Heart right ventricle (tissue), 16 donors: ENCODE measurements around the gene DPF3. TPM values are rescaled to one million over a fixed set of nuclear protein-coding genes. Genes with fewer than 3 reads are reported as not detected.

Source experiments
- ATAC-seq, 8 donors: fragments of 200-7000 bp; cut with Tn5 transposase; one replicate each; pipeline ENCODE4 v1.9.1; 2020; ENCODE audit warnings: mild to moderate bottlenecking in 8 of 8, moderate library complexity in 8 of 8, moderate number of reproducible peaks in 1 of 8
- DNase-seq, 2 donors: peaks; one replicate each; pipeline ENCODE4 v3.0.0-alpha.2; 2020
- H3K27ac ChIP-seq, 10 donors: fragments of 200-600 bp; sonication (generic) in 2 of 10; one replicate each; pipeline versions ENCODE4 v1.5.0 to v1.8.0; 2020 to 2022; ENCODE audit warnings: mild to moderate bottlenecking in 3 of 10
- H3K27me3 ChIP-seq, 7 donors: fragments of 200-600 bp; one replicate each; pipeline ENCODE4 v1.8.0; 2021 to 2022; ENCODE audit warnings: mild to moderate bottlenecking in 2 of 7
- H3K36me3 ChIP-seq, 9 donors: fragments of 200-600 bp; sonication (generic) in 1 of 9; one replicate each; pipeline versions ENCODE4 v1.5.0 to v1.8.0; 2020 to 2022; ENCODE audit warnings: mild to moderate bottlenecking in 2 of 9
- H3K4me1 ChIP-seq, 9 donors: fragments of 200-600 bp; sonication (generic) in 1 of 9; one replicate each; pipeline versions ENCODE4 v1.5.0 to v1.8.0; 2020 to 2022; ENCODE audit warnings: mild to moderate bottlenecking in 4 of 9
- H3K4me3 ChIP-seq, 10 donors: fragments of 200-600 bp; sonication (generic) in 2 of 10; one replicate each; pipeline versions ENCODE4 v1.5.0 to v1.8.0; 2020 to 2022; ENCODE audit warnings: mild to moderate bottlenecking in 7 of 10, moderate library complexity in 2 of 10
- H3K9me3 ChIP-seq, 11 donors: fragments of 200-600 bp in 10 of 11; sonication (generic) in 2 of 11; one replicate each; pipeline versions ENCODE4 v1.5.0 to v1.8.0; 2013 to 2022; ENCODE audit warnings: mild to moderate bottlenecking in 2 of 11, control low read depth in 1 of 11, moderate library complexity in 1 of 11
- WGBS, 2 donors: extraction: QIAGEN DNeasy Blood & Tissue Kit; methylation state at CpG; one replicate each; pipeline ENCODE4 v1.1.7; 2013; ENCODE audit warnings: inconsistent platforms in 1 of 2; 5-methylcytosine and 5-hydroxymethylcytosine counted together
- intact Hi-C, 10 donors: fragments of 100-400 bp; cut with DNase I; formaldehyde crosslinking; loops; one replicate each; pipeline versions ENCODE4 v1.11.1 to v1.14.2; 2022
- polyA plus RNA-seq, 2 donors: library from polyadenylated mRNA; stranded (reverse); fragments of 200-250 nt; gene quantifications; one replicate each; pipeline ENCODE4 v1.2.3, GENCODE V29; 2013
- total RNA-seq, 10 donors: library from RNA; stranded (reverse); fragmentation: NEBNext Ultra II Directional in 3 of 10; extraction: Animal tissue kit (Norgen Biotek cat#: 25700) in 3 of 10; gene quantifications; one replicate each; pipeline versions ENCODE4 v1.2.1 to v1.2.4, GENCODE V29; 2021 to 2023
- TF ChIP-seq, protein P1 (sequence below), 9 donors: fragments of 200-600 bp; sonication (generic) in 2 of 9; IDR thresholded peaks; one replicate each; pipeline versions ENCODE4 v1.5.0 to v1.8.0; 2021 to 2022; ENCODE audit warnings: antibody characterized with exemption in 9 of 9, mild to moderate bottlenecking in 5 of 9, moderate library complexity in 1 of 9
- donor health status: Arrhythmogenic right ventricular cardiomyopathy.
- donor health status: ischemic (EF 13 %, LVEDD 7.1; RV severe dilation, severe dysfunction).
- donor health status: healthy with polysubstance abuse.
- donor health status: DM: no; HTN: yes; CAD: no.
- donor health status: DM: no; HTN: no; CAD: no.
- donor health status: ischemic (EF 25% LVEDD 6.9; RV normal size, moderate dysfunction).
- donor health status: ischemic (EF 25% LVEDD 5.7; RV mildly dilated, moderate dysfunction).
- donor health status: healthy.
- donor health status: DM: yes; HTN: yes; CAD: no.
- donor health status: Ischemic cardiomyopathy.
- donor health status: ischemic (EF 35%, LVEDD 5.7; RV mildly dilated, moderate dysfunction).
- donor health status: nonischemic (EF 11% LVEDD 7.7; RV severe dilation, severe dysfunction).
- donor health status: DM: yes; HTN: yes; CAD: no.
- donor health status: PGD.
- donor health status: ischemic (EF 29% LVEDD 5.4; RV normal size, mild dysfunction).
- donor health status: nonischemic (EF 23%, LVEDD 6.1; RV moderate dilation, normal function).

Gene DPF3
- total and polyA plus RNA-seq, 12 donors, result 3.8 to 52.3 (median 35.6) TPM

DNA sequence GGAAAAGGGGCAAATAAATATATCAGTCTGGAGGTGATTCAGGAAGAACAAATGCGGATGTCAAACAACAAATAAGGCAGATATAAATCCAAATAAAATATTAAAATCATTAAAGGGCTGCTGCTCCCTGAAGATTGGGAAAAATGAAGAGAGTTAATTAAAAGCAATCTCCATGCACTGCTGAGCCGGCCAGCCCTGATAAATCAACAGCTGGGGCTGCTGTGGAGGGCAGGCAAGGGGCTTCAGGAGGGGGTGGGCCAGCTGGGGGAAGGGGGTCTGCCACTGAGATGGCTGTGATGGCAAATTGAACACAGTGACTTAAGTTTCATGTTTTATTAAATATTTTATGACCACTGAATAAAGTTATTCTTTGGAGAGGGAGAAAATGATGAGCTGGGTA lies 12.4 kb downstream of the DPF3 start:
- intact Hi-C loops, result no loop called here
- TF ChIP-seq, protein P1, sequence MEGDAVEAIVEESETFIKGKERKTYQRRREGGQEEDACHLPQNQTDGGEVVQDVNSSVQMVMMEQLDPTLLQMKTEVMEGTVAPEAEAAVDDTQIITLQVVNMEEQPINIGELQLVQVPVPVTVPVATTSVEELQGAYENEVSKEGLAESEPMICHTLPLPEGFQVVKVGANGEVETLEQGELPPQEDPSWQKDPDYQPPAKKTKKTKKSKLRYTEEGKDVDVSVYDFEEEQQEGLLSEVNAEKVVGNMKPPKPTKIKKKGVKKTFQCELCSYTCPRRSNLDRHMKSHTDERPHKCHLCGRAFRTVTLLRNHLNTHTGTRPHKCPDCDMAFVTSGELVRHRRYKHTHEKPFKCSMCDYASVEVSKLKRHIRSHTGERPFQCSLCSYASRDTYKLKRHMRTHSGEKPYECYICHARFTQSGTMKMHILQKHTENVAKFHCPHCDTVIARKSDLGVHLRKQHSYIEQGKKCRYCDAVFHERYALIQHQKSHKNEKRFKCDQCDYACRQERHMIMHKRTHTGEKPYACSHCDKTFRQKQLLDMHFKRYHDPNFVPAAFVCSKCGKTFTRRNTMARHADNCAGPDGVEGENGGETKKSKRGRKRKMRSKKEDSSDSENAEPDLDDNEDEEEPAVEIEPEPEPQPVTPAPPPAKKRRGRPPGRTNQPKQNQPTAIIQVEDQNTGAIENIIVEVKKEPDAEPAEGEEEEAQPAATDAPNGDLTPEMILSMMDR (IDR thresholded peaks at IDR 0.05), result no peak
- Histone ChIP-seq H3K9me3 (peaks cover 0 to 3% (median 0%) of the 10 kb centered on the region in 11 donors), H3K27me3 (no peaks in the 10 kb centered on the region), H3K36me3 (peaks cover 0 to 5% (median 0%) of the 10 kb centered on the region in 9 donors), H3K27ac (no peak overlapping the region), H3K4me1 (peaks cover 0 to 57% (median 19%) of the 10 kb centered on the region in 9 donors), H3K4me3 (no peak overlapping the region)
- WGBS, 2 donors, result 60 to 63% methylated on average over 2 of the region's 2 CpGs
- no peak for DNase-seq
- ATAC-seq, result no peak

DNA sequence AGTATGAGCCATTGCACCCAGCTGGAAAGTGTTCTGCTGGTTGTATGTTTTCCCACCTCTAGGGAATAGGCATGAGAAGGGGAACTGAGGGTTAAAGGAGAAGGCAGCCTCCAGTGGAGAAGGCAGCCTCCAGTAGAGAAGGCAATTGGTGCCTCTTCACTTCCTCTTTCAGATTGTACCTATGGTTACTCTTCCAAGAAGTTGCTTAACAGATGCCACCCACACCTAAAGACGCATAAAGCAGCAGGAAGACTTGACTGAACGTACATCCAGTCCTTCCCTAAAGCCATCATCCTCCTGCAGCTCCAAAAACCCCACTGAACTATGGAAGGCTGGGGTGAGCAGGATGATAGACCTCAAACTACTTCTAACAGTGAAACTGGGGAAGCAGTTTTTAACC lies 13.1 kb downstream of the DPF3 start:
- WGBS, 2 donors, result 56 to 79% methylated on average over 2 of the region's 2 CpGs
- peaks cover 0 to 64% (median 19%) of the 10 kb centered on the region in 9 donors for H3K4me1 ChIP-seq
- intact Hi-C loops, result no loop called here
- H3K9me3 ChIP-seq, result no peaks in the 10 kb centered on the region
- no peak for DNase-seq
- H3K27ac ChIP-seq, result no peak overlapping the region
- H3K36me3 ChIP-seq, result peaks cover 0 to 5% (median 0%) of the 10 kb centered on the region in 9 donors
- H3K4me3 ChIP-seq, result no peak overlapping the region
- TF ChIP-seq, protein P1 (IDR thresholded peaks at IDR 0.05), result no peak
- no peaks in the 10 kb centered on the region for H3K27me3 ChIP-seq
- ATAC-seq, result no peak

DNA sequence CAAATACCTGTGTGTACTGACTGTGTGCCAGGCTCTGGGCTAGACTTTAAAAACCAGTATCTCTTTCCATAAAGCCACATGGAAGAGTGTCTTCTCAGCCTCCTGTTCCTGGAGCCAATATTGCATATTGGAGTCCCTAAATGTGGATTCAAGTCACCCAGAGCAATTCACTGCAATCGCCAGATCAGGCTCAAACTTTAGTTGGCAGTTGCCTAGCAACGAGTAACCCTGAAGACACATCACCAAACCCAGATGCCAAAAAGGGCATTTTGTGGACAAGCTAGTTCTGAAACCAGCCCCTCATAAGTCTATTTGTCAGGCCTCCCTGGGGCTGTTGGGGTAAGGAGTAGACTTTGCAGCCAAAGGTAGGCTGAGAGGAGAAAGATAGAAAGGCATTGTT lies 13.7 kb downstream of the DPF3 start:
- H3K27me3 ChIP-seq, result no peaks in the 10 kb centered on the region
- peaks cover 0 to 68% (median 19%) of the 10 kb centered on the region in 9 donors for H3K4me1 ChIP-seq

DNA sequence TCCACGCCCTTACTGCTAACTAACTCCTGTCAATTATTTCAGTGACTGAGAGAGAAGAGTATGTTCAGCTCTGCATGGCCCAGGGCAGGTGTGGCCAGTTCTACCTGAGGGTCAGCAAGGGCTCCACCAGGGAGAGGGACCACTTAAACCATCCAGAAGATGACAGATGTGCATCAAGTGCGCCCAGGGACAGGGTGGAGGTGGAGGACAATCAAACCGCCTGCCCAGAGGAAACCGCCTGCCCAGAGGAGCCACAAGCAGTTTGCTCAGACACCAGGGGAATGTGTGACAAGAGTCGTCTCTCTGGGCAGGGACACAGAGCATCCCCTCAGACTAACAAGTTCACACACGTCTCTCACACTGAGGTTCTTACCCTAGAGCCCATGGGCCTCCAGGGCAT lies 14.5 kb downstream of the DPF3 start:
- Histone ChIP-seq H3K9me3 (no peaks in the 10 kb centered on the region), H3K36me3 (peaks cover 0 to 5% (median 0%) of the 10 kb centered on the region in 9 donors), H3K4me3 (no peak overlapping the region), H3K27me3 (no peaks in the 10 kb centered on the region), H3K4me1 (peaks cover 0 to 66% (median 18%) of the 10 kb centered on the region in 9 donors), H3K27ac (no peak overlapping the region)
- DNase-seq (no peak), ATAC-seq (no peak)
- 74 to 82% methylated on average over 6 of the region's 6 CpGs for WGBS, 2 donors
- intact Hi-C loops, result loop anchor here in 1 of 10 donors (5.0 kb wide), 1 partner anchor 37 kb away; no protein-coding TSS in a partner anchor
- TF ChIP-seq, protein P1 (IDR thresholded peaks at IDR 0.05), result no peak

More for the DNA sequence above, 13.7 kb downstream of the DPF3 start:
- H3K27ac ChIP-seq, result no peak overlapping the region
- H3K9me3 ChIP-seq, result no peaks in the 10 kb centered on the region
- peaks cover 0 to 5% (median 0%) of the 10 kb centered on the region in 9 donors for H3K36me3 ChIP-seq
- TF ChIP-seq, protein P1 (IDR thresholded peaks at IDR 0.05), result no peak
- no peak for DNase-seq
- WGBS, 2 donors, result 63 to 76% methylated on average over 2 of the region's 2 CpGs
- H3K4me3 ChIP-seq, result no peak overlapping the region
- intact Hi-C loops, result no loop called here
- ATAC-seq, result no peak
